ENCODE measurements around the gene PUS7.

PUS7 gene

DNA sequence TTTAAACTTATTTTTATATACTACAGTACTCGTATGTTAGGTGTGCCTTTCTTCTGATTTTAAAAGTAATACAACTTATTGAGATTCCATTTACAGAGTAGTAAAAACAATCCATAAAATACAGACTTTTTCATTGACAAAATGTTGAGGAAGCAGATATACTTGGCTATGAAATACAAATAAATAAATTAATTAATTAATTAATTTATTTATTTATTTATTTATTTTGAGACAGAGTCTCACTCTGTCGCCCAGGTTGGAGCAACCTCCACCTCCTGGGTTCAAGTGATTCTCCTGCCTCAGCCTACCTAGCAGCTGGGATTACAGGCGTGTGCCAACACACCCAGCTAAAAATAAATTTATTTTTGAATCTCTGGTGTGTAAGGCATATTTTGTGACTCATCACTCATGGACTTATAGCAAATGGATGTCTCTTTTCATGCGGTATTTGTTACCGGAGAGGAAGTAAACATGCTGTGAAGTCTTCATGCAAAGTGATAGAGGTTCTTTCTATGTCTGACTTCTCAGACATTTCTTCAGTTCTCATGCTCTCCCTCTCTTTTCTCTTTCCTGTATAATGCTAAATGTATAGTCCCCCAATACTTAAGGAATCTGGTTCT lies 113.2 kb downstream of the PUS7 start:
- no peak overlapping the region for H3K27ac ChIP-seq (ENCODE audit: low read depth, low read length)
- no peaks in the 10 kb centered on the region for H3K36me3 ChIP-seq (ENCODE audit: control insufficient read depth, insufficient read depth, low read length)
- H3K4me1 ChIP-seq (ENCODE audit: control insufficient read depth, insufficient read depth, low read length): no peaks in the 10 kb centered on the region
- H3K9ac ChIP-seq (ENCODE audit: low read length): no peak overlapping the region
- no peaks in the 10 kb centered on the region for H3K27me3 ChIP-seq (ENCODE audit: control insufficient read depth, insufficient read depth, low read length)
- no peak overlapping the region for H3K4me3 ChIP-seq (ENCODE audit: low read depth, low read length)
- H3K9me3 ChIP-seq (ENCODE audit: control insufficient read depth, insufficient read depth, low read depth, low read length): 0 out of 2 replicates have a peak, but pooled peaks cover 3% of the 10 kb centered on the region

Measured in HUES6 (cell line).